ENCODE data around the gene UGT1A7.
"Not testable (repeated sequence)": the region's sequence is repeated elsewhere in the genome, so short reads cannot be mapped to it uniquely, and the experiment has no call there.

Gene UGT1A7

GRCh38 chr2:233681521-233682099 is at the start of gene UGT1A7:
Gene UGT1A7 (plus strand): TSS chr2:233681901. CDS start chr2:233681938, 37 bp downstream.
- no peak for DNase-seq (ENCODE audit: low spot score)

- DNase-seq (ENCODE audit: low spot score) = not testable (repeated sequence)
These were observed 45.4 kb upstream of the UGT1A7 start, which contains the start of gene UGT1A10 for GRCh38 chr2:233636306-233636705. Gene UGT1A10 (plus strand): TSS chr2:233636448. CDS start chr2:233636523, 75 bp downstream.

- DNase-seq (ENCODE audit: low spot score) = no peak
These were observed 42.9 kb upstream of the UGT1A7 start for GRCh38 chr2:233638836-233639235.

GRCh38 chr2:233639860-233640259 is 41.8 kb upstream of the UGT1A7 start:
- DNase-seq (ENCODE audit: low spot score) = no peak

GRCh38 chr2:233643128-233643527 is 38.6 kb upstream of the UGT1A7 start:
- no peak for DNase-seq (ENCODE audit: low spot score)

- not testable (repeated sequence) for DNase-seq (ENCODE audit: low spot score)
These were observed 35.7 kb upstream of the UGT1A7 start for GRCh38 chr2:233646033-233646432.

GRCh38 chr2:233650981-233651380 is 30.7 kb upstream of the UGT1A7 start:
- no peak for DNase-seq (ENCODE audit: low spot score)

- no peak for DNase-seq (ENCODE audit: low spot score)
These were observed 30.3 kb upstream of the UGT1A7 start for GRCh38 chr2:233651430-233651829.

GRCh38 chr2:233654501-233654900 is 27.2 kb upstream of the UGT1A7 start:
- DNase-seq (ENCODE audit: low spot score) = no peak

GRCh38 chr2:233655043-233655442 is 26.7 kb upstream of the UGT1A7 start:
- DNase-seq (ENCODE audit: low spot score) = no peak

GRCh38 chr2:233655943-233656342 is 25.8 kb upstream of the UGT1A7 start:
- DNase-seq (ENCODE audit: low spot score) = not testable (repeated sequence)

- no peak for DNase-seq (ENCODE audit: low spot score)
These were observed 25.3 kb upstream of the UGT1A7 start for GRCh38 chr2:233656443-233656842.

GRCh38 chr2:233658610-233659009 is 23.1 kb upstream of the UGT1A7 start:
- no peak for DNase-seq (ENCODE audit: low spot score)

- DNase-seq (ENCODE audit: low spot score) = no peak
These were observed 17.8 kb upstream of the UGT1A7 start for GRCh38 chr2:233663911-233664310.

- DNase-seq (ENCODE audit: low spot score) = no peak
These were observed 13.0 kb upstream of the UGT1A7 start for GRCh38 chr2:233668605-233669260.

GRCh38 chr2:233671290-233672161 is 10.2 kb upstream of the UGT1A7 start, which contains the start of gene UGT1A9:
Gene UGT1A9 (plus strand): TSS chr2:233671898. CDS start chr2:233671935, 37 bp downstream.
- DNase-seq (ENCODE audit: low spot score) = no peak

- DNase-seq (ENCODE audit: low spot score) = no peak
These were observed 8.8 kb upstream of the UGT1A7 start for GRCh38 chr2:233672886-233673285.

GRCh38 chr2:233673896-233674295 is 7.8 kb upstream of the UGT1A7 start:
- no peak for DNase-seq (ENCODE audit: low spot score)

GRCh38 chr2:233674314-233674713 is 7.4 kb upstream of the UGT1A7 start:
- no peak for DNase-seq (ENCODE audit: low spot score)

- no peak for DNase-seq (ENCODE audit: low spot score)
These were observed 6.7 kb upstream of the UGT1A7 start for GRCh38 chr2:233674995-233675394.

- DNase-seq (ENCODE audit: low spot score) = no peak
These were observed 5.7 kb upstream of the UGT1A7 start for GRCh38 chr2:233676046-233676445.

- DNase-seq (ENCODE audit: low spot score) = no peak
These were observed 2.5 kb upstream of the UGT1A7 start for GRCh38 chr2:233679196-233679595.
